ENCODE data around the gene HERC4.
"Not testable (repeated sequence)": the region's sequence is repeated elsewhere in the genome, so short reads cannot be mapped to it uniquely, and the experiment has no call there.

Gene HERC4

GRCh38 chr10:68047122-68047521 is 28.0 kb downstream of the HERC4 start:
- DNase-seq (ENCODE audit: low read depth in 2 of 2), result no peak

- no peak for DNase-seq (ENCODE audit: low read depth in 2 of 2)
Observed at GRCh38 chr10:68046642-68047041, 28.4 kb downstream of the HERC4 start.

GRCh38 chr10:68043030-68043429 is 32.1 kb downstream of the HERC4 start:
- DNase-seq (ENCODE audit: low read depth in 2 of 2), result no peak

GRCh38 chr10:68032113-68032512 is 43.0 kb downstream of the HERC4 start:
- no peak for DNase-seq (ENCODE audit: low read depth in 2 of 2)

GRCh38 chr10:68027429-68027828 is 47.7 kb downstream of the HERC4 start:
- no peak for DNase-seq (ENCODE audit: low read depth in 2 of 2)

GRCh38 chr10:68023292-68023691 is 51.8 kb downstream of the HERC4 start:
- DNase-seq (ENCODE audit: low read depth in 2 of 2), result no peak

GRCh38 chr10:68022324-68022723 is 52.8 kb downstream of the HERC4 start:
- DNase-seq (ENCODE audit: low read depth in 2 of 2), result not testable (repeated sequence)

GRCh38 chr10:68016519-68016918 is 58.6 kb downstream of the HERC4 start:
- DNase-seq (ENCODE audit: low read depth in 2 of 2), result not testable (repeated sequence)

GRCh38 chr10:68010426-68010940 is 64.6 kb downstream of the HERC4 start:
- no peak for DNase-seq (ENCODE audit: low read depth in 2 of 2)

- DNase-seq (ENCODE audit: low read depth in 2 of 2), result no peak
Observed at GRCh38 chr10:68007356-68007755, 67.7 kb downstream of the HERC4 start.

GRCh38 chr10:68001539-68001938 is 73.5 kb downstream of the HERC4 start:
- DNase-seq (ENCODE audit: low read depth in 2 of 2), result no peak

- DNase-seq (ENCODE audit: low read depth in 2 of 2), result no peak
Observed at GRCh38 chr10:68001000-68001399, 74.1 kb downstream of the HERC4 start.

GRCh38 chr10:67990093-67990492 is 85.0 kb downstream of the HERC4 start:
- no peak for DNase-seq (ENCODE audit: low read depth in 2 of 2)

- no peak for DNase-seq (ENCODE audit: low read depth in 2 of 2)
Observed at GRCh38 chr10:67988606-67989005, 86.5 kb downstream of the HERC4 start.

GRCh38 chr10:67982603-67983002 is 92.5 kb downstream of the HERC4 start:
- DNase-seq (ENCODE audit: low read depth in 2 of 2), result not testable (repeated sequence)

- DNase-seq (ENCODE audit: low read depth in 2 of 2), result no peak
Observed at GRCh38 chr10:67978749-67979148, 96.3 kb downstream of the HERC4 start.

- no peak for DNase-seq (ENCODE audit: low read depth in 2 of 2)
Observed at GRCh38 chr10:67977251-67977650, 97.8 kb downstream of the HERC4 start.

- DNase-seq (ENCODE audit: low read depth in 2 of 2), result no peak
Observed at GRCh38 chr10:67976292-67977245, 98.5 kb downstream of the HERC4 start.

GRCh38 chr10:67975871-67976270 is 99.2 kb downstream of the HERC4 start:
- no peak for DNase-seq (ENCODE audit: low read depth in 2 of 2)

GRCh38 chr10:67971311-67971710 is 103.8 kb downstream of the HERC4 start:
- DNase-seq (ENCODE audit: low read depth in 2 of 2), result no peak

- DNase-seq (ENCODE audit: low read depth in 2 of 2), result no peak
Observed at GRCh38 chr10:67969875-67970274, 105.2 kb downstream of the HERC4 start.

- DNase-seq (ENCODE audit: low read depth in 2 of 2), result not testable (repeated sequence)
Observed at GRCh38 chr10:67966035-67966434, 109.0 kb downstream of the HERC4 start.

GRCh38 chr10:67965456-67965855 is 109.6 kb downstream of the HERC4 start:
- DNase-seq (ENCODE audit: low read depth in 2 of 2), result no peak

All from stimulated activated CD8-positive, alpha-beta memory T cell treated with anti-CD3 and anti-CD28 coated beads, Interleukin-7, amount 100 ng/mL, for 4 hours (primary cell).